Endothelial cell of umbilical vein (primary cell): ENCODE data around the gene DYNC1H1. TPM values are rescaled to one million over a fixed set of nuclear protein-coding genes. Genes with fewer than 3 reads are reported as not detected.

Experiments used
- BruUV-seq: library from RNA; stranded (reverse); fragments of 400-500 nt; replicated peaks from 2 replicates; lab custom pipeline; 2021; lab: Mats Ljungman, UMichigan
- CTCF ChIA-PET: fragments of 300-600, 350-600 bp; sonication (Branson Sonifier 250); formaldehyde crosslinking; loops from one replicate; lab custom pipeline; 2021; ENCODE audit warnings: antibody characterized with exemption, inconsistent platforms; lab: Charles Lee
- POLR2A ChIA-PET: fragments of 300-600, 350-600 bp; sonication (Branson Sonifier 250); formaldehyde crosslinking; loops from one replicate; lab custom pipeline; 2021; ENCODE audit warnings: antibody characterized with exemption, inconsistent platforms; lab: Charles Lee
- DNase-seq: peaks from one replicate; pipeline ENCODE4 v3.0.0-alpha.2; 2011; ENCODE audit warnings: low read depth, low spot score
- FAIRE-seq: peaks from 2 replicates; lab custom pipeline; 2011; peaks lifted over from hg19 to GRCh38; lab: Jason Lieb, UNC
- H2AFZ ChIP-seq: 2 replicates; pipeline ENCODE4 v1.6.0; 2012; ENCODE audit warnings: low read depth, low read length, control low read depth, inconsistent platforms
- H3K27ac ChIP-seq: 2 replicates; pipeline ENCODE4 v1.5.1; 2011; ENCODE audit warnings: low read depth, mild to moderate bottlenecking, control low read depth, low read length, moderate library complexity; ENCODE audit not compliant: insufficient read depth
- H3K27me3 ChIP-seq, 2 experiments: 2 replicates each; pipeline versions ENCODE4 v1.6.0 to v1.6.1; 2011; ENCODE audit warnings: low read length in 2 of 2, mixed read lengths in 1 of 2; ENCODE audit not compliant: control insufficient read depth in 2 of 2, insufficient read depth in 2 of 2
- H3K36me3 ChIP-seq, 2 experiments: 2 replicates in 1 of 2; 3 replicates in 1 of 2; pipeline ENCODE4 v1.5.1; 2011; ENCODE audit warnings: low read length in 2 of 2, mild to moderate bottlenecking in 1 of 2, moderate library complexity in 1 of 2; ENCODE audit not compliant: control insufficient read depth in 2 of 2, insufficient read depth in 2 of 2; ENCODE audit errors: extremely low read depth in 1 of 2
- H3K4me1 ChIP-seq: 3 replicates; pipeline ENCODE4 v1.5.1; 2011; ENCODE audit warnings: mild to moderate bottlenecking, low read length; ENCODE audit not compliant: control insufficient read depth, insufficient read depth; ENCODE audit errors: extremely low read depth
- H3K4me2 ChIP-seq: 2 replicates; pipeline ENCODE4 v1.6.1; 2011; ENCODE audit warnings: low read length, control low read depth, mixed read lengths; ENCODE audit not compliant: insufficient read depth
- H3K4me3 ChIP-seq, 3 experiments: fragments of 200-600 bp in 1 of 3; sonication (generic), shearing (Covaris generic) in 1 of 3; replicated peaks in 1 of 3; 2 replicates each; pipeline ENCODE4 v1.5.1; 2011 to 2016; ENCODE audit warnings: control low read depth in 3 of 3, low read length in 3 of 3, mild to moderate bottlenecking in 2 of 3, inconsistent platforms in 1 of 3, low read depth in 1 of 3, moderate library complexity in 1 of 3; ENCODE audit not compliant: insufficient read depth in 1 of 3
- H3K79me2 ChIP-seq: 2 replicates; pipeline ENCODE4 v1.6.0; 2012; ENCODE audit warnings: low read length, inconsistent platforms; ENCODE audit not compliant: control insufficient read depth, insufficient read depth
- H3K9ac ChIP-seq: replicated peaks from 2 replicates; pipeline ENCODE3; 2011; ENCODE audit warnings: low read length, control low read depth; ENCODE audit not compliant: insufficient read depth; ENCODE audit errors: extremely low read depth
- H3K9me1 ChIP-seq: replicated peaks from 3 replicates; pipeline ENCODE4 v1.6.0; 2011; ENCODE audit warnings: mild to moderate bottlenecking, low read length; ENCODE audit not compliant: control insufficient read depth, insufficient read depth; ENCODE audit errors: extremely low read depth
- H3K9me3 ChIP-seq: replicated peaks from 2 replicates; pipeline ENCODE4 v1.5.1; 2012; ENCODE audit warnings: low read length, inconsistent platforms; ENCODE audit not compliant: control insufficient read depth, insufficient read depth
- H4K20me1 ChIP-seq: replicated peaks from 2 replicates; pipeline ENCODE3; 2011; ENCODE audit warnings: mild to moderate bottlenecking, low read length; ENCODE audit not compliant: control insufficient read depth, insufficient read depth; ENCODE audit errors: extremely low read depth
- CTCF ChIP-seq, 2 donors: IDR thresholded peaks; 1 replicate in 1 of 2; 2 replicates in 1 of 2; pipeline ENCODE4 v1.5.1; 2011; ENCODE audit warnings: low read length in 2 of 2, mild to moderate bottlenecking in 2 of 2, moderate library complexity in 2 of 2, control low read depth in 1 of 2, inconsistent platforms in 1 of 2, low read depth in 1 of 2; ENCODE audit not compliant: insufficient read depth in 1 of 2; ENCODE audit errors: extremely low read depth in 1 of 2
- GATA2 ChIP-seq: IDR thresholded peaks from 2 replicates; pipeline ENCODE4 v1.7.0; 2011; ENCODE audit warnings: low read depth, mild to moderate bottlenecking, moderate library complexity, mixed read lengths, low read length; ENCODE audit not compliant: insufficient read length, insufficient read depth
- dilution Hi-C: fragments of 300-500 bp; cut with MboI; formaldehyde crosslinking; loops from one replicate; pipeline ENCODE4 v1.15.0; 2019; ENCODE audit warnings: low sequenced_read_pairs; ENCODE audit not compliant: extremely low pct_ligation_motif_present
- intact Hi-C: fragments of 100-400 bp; cut with micrococcal nuclease; formaldehyde crosslinking; loops from one replicate; pipeline ENCODE4 v1.10.0; 2022
- polyA plus RNA-seq, 4 experiments: library from polyadenylated mRNA; depleted of rRNA in 3 of 4; stranded (reverse) in 3 of 4; unstranded in 1 of 4; fragments of >200 nt; gene quantifications; 2 replicates each; pipeline versions ENCODE4 v1.2.1 to v1.2.3, GENCODE V29; 2011 to 2012; ENCODE audit warnings: missing spikeins in 1 of 4
- total RNA-seq: library from RNA; stranded (reverse); gene quantifications from 2 replicates; pipeline ENCODE4 v1.2.3, GENCODE V29; 2021

The DYNC1H1 gene
- total and polyA plus RNA-seq, 2 donors (not counting 3 experiments of a cell fraction or from before 2014, with no cell fraction given): 254 to 648 TPM

DNA sequence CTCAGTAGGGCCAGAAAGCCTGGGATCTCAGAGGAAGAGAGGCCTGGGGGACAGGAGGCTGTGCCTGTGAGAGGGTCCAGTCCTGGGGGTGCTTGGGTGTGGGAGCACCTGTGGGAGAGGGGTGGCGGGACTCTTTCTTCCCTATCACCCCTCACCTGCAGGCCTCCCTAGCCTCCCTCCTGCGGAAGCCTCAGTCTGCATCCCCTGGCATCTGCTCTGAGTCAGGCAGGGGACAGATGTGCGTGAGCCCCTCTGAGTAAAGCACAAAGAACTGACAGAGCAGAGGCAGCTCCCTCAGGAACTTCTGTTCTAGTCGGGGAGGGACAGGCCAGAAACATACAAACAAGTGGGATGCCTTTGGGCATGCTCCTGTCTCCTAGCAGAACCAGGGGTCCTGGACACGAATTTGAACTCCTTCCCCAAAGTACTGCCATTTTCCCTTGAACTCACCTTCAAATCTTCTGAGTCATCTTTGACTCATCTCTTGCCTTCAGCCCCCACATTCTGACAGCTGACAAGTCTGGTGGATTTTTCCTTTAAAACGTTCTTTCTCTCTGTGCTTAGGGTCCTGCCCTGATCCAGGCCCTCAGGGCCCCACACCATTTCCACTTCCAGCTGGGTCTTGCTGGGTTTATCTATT lies 131.0 kb downstream of the DYNC1H1 start:
- no peaks in the 10 kb centered on the region for H3K36me3 ChIP-seq
- no peaks in the 10 kb centered on the region for H3K9me3 ChIP-seq
- H3K9me1 ChIP-seq: no peaks in the 10 kb centered on the region
- BruUV-seq: no TSS peak
- no peaks in the 10 kb centered on the region for H3K27me3 ChIP-seq
- no peak for TF ChIP-seq CTCF (IDR thresholded peaks at IDR 0.05; ENCODE audit: extremely low read depth in 1 of 2, insufficient read depth in 1 of 2, low read depth in 1 of 2, low read length in 2 of 2)
- TF ChIP-seq GATA2: no peak
- H3K9ac ChIP-seq: no peak overlapping the region
- no peak overlapping the region for H3K27ac ChIP-seq
- dilution Hi-C loops (no loop called here), intact Hi-C loops (loop anchor here (10.0 kb wide), 1 partner anchor 391 kb away; no protein-coding TSS in a partner anchor)
- ChIA-PET POLR2A (interaction anchor here (0.6 kb wide), 1 partner anchor 428 kb away, joined by 3 read pairs; no protein-coding TSS in a partner anchor), CTCF (interaction anchor here (0.9 to 5.0 kb wide), 15 partner anchors 7 to 388 kb away, joined by 3 to 87 read pairs (median 6); no protein-coding TSS in a partner anchor)
- H3K79me2 ChIP-seq: no peaks in the 10 kb centered on the region
- H3K4me3 ChIP-seq: no peak overlapping the region
- no peak overlapping the region for H3K4me2 ChIP-seq
- H2AFZ ChIP-seq: no peak overlapping the region
- no peaks in the 10 kb centered on the region for H4K20me1 ChIP-seq
- H3K4me1 ChIP-seq: no peaks in the 10 kb centered on the region
- no peak for FAIRE-seq
- no peak for DNase-seq
